Lung (tissue), 12 donors: ENCODE measurements around the gene PIK3R2. TPM values are rescaled to one million over a fixed set of nuclear protein-coding genes. Genes with fewer than 3 reads are reported as not detected.

Source experiments
- ATAC-seq: fragments of 200-7000 bp; cut with Tn5 transposase; one replicate; pipeline ENCODE4 v1.9.1; 2020; ENCODE audit warnings: moderate number of reproducible peaks; ENCODE audit not compliant: insufficient read depth, low FRiP score
- DNase-seq, 3 donors: peaks; one replicate each; pipeline ENCODE4 v3.0.0-alpha.2; 2013 to 2017
- H3K27ac ChIP-seq, 2 donors: one replicate each; pipeline ENCODE4 v1.5.1; 2013; ENCODE audit warnings: mild to moderate bottlenecking in 2 of 2, moderate library complexity in 2 of 2, control low read depth in 1 of 2, inconsistent platforms in 1 of 2, low read depth in 1 of 2, low read length in 1 of 2
- H3K27me3 ChIP-seq, 3 donors: one replicate each; pipeline ENCODE4 v1.5.1; 2013; ENCODE audit warnings: low read length in 2 of 3; ENCODE audit not compliant: control insufficient read depth in 3 of 3, insufficient read depth in 3 of 3
- H3K36me3 ChIP-seq, 4 donors: one replicate each; pipeline ENCODE4 v1.5.1; 2013; ENCODE audit warnings: low read length in 4 of 4, mild to moderate bottlenecking in 1 of 4, moderate library complexity in 1 of 4; ENCODE audit not compliant: control insufficient read depth in 4 of 4, insufficient read depth in 4 of 4
- H3K4me1 ChIP-seq, 5 donors: one replicate each; pipeline ENCODE4 v1.5.1; 2013; ENCODE audit warnings: low read length in 5 of 5, mild to moderate bottlenecking in 2 of 5, moderate library complexity in 1 of 5; ENCODE audit not compliant: control insufficient read depth in 5 of 5, insufficient read depth in 5 of 5
- H3K4me3 ChIP-seq: one replicate; pipeline ENCODE4 v1.5.1; 2013; ENCODE audit warnings: mild to moderate bottlenecking, control low read depth, moderate library complexity
- H3K9ac ChIP-seq, 2 donors: one replicate each; pipeline ENCODE4 v1.5.1; 2013; ENCODE audit warnings: low read length in 2 of 2, control low read depth in 1 of 2; ENCODE audit not compliant: insufficient read depth in 1 of 2
- H3K9me3 ChIP-seq, 4 donors: one replicate each; pipeline ENCODE4 v1.5.1; 2013; ENCODE audit warnings: low read length in 3 of 4, mild to moderate bottlenecking in 1 of 4, moderate library complexity in 1 of 4; ENCODE audit not compliant: control insufficient read depth in 4 of 4, insufficient read depth in 3 of 4
- CTCF ChIP-seq: IDR thresholded peaks from 2 replicates; pipeline ENCODE4 v1.5.1; 2012; ENCODE audit warnings: mild to moderate bottlenecking; ENCODE audit errors: control extremely low read depth, extremely low read depth
- whole genome bisulfite sequencing, 2 donors: extraction: QIAGEN DNeasy Blood & Tissue Kit; methylation state at CpG; one replicate each; pipeline ENCODE4 v1.1.7; 2013; 5-methylcytosine and 5-hydroxymethylcytosine counted together
- polyA plus RNA-seq, 2 donors: library from polyadenylated mRNA; stranded (reverse); fragments of 200-250 nt; gene quantifications; one replicate each; pipeline ENCODE4 v1.2.1, GENCODE V29; 2013
- total RNA-seq, 2 donors: library from RNA; depleted of rRNA in 1 of 2; stranded (reverse); fragments of >200 nt in 1 of 2; gene quantifications; one replicate each; pipeline ENCODE4 v1.2.1, GENCODE V29; 2014 to 2021
- donor health status: control.
- donor health status: control.
- donor health status: Bipolar disorder and iron deficiency.
- donor health status: healthy.
- donor health status: DM: yes; HTN: yes; CAD: no.

PIK3R2 gene
- total and polyA plus RNA-seq, 4 donors = 7.0 to 36.2 (median 20.4) TPM

- no peaks in the 10 kb centered on the region for H3K9me3 ChIP-seq
These were observed 39.9 kb downstream of the PIK3R2 start, which contains the start of gene MPV17L2 for GRCh38 chr19:18192673-18193387. MPV17L2 (plus strand) TSS chr19:18193218; CDS start chr19:18193282, 64 bp downstream.

GRCh38 chr19:18193388-18194180 lies 40.6 kb downstream of the PIK3R2 start:
- Histone ChIP-seq H3K27ac (peak overlapping the region; percentile 84 to 87), H3K4me1 (peaks cover 0 to 20% (median 9%) of the 10 kb centered on the region in 5 donors), H3K9ac (peak overlapping the region in 1 of 2 donors; percentile 43), H3K9me3 (no peaks in the 10 kb centered on the region), H3K4me3 (peak overlapping the region; percentile 77), H3K27me3 (no peaks in the 10 kb centered on the region), H3K36me3 (peaks cover 0 to 23% (median 7%) of the 10 kb centered on the region in 4 donors)
- peak in 1 of 3 donors; percentile 34 for DNase-seq
- no peak for ATAC-seq
- TF ChIP-seq CTCF = no peak
- WGBS, 2 donors = 3% methylated on average over 46 of the region's 46 CpGs

More at GRCh38 chr19:18192673-18193387, 39.9 kb downstream of the PIK3R2 start, which contains the start of gene MPV17L2:
- Histone ChIP-seq H3K27ac (peak within 1 kb of the TSS; percentile 94 to 97), H3K36me3 (peaks cover 0 to 18% (median 3%) of the 10 kb centered on the region in 4 donors), H3K9ac (peak within 1 kb of the TSS; percentile 7 to 98), H3K4me3 (peak within 1 kb of the TSS; percentile 77), H3K27me3 (no peaks in the 10 kb centered on the region), H3K4me1 (peaks cover 0 to 20% (median 9%) of the 10 kb centered on the region in 5 donors)
- ATAC-seq = peak; percentile 95
- 0 to 1% methylated on average over 74 of the region's 74 CpGs for WGBS, 2 donors
- no peak for TF ChIP-seq CTCF
- peak; percentile 100 for DNase-seq

DNA sequence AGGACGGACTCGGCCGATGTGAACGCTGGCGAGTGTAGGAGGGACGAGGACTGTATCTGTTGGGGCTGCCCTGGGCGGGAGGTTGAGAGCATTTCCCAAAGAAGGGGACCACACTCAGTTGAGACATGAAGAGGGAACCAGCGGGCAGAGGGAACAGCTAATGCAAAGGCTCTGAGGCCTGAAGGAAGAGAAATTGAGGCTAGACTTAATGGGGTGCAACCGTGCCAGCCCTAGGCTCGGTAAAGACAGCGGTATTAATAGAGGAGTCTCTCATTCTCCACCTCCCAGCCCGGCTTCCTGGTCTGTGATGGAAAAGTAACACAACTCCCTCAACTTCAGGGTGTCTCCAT lies 41.2 kb downstream of the PIK3R2 start:
- Histone ChIP-seq H3K27me3 (no peaks in the 10 kb centered on the region), H3K4me1 (peaks cover 0 to 20% (median 9%) of the 10 kb centered on the region in 5 donors), H3K4me3 (no peak overlapping the region), H3K9me3 (no peaks in the 10 kb centered on the region), H3K27ac (no peak overlapping the region), H3K36me3 (peaks cover 0 to 23% (median 7%) of the 10 kb centered on the region in 4 donors), H3K9ac (peak overlapping the region in 1 of 2 donors; percentile 23)
- TF ChIP-seq CTCF = no peak
- no peak for DNase-seq
- no peak for ATAC-seq
- WGBS, 2 donors = 47 to 56% methylated on average over 12 of the region's 12 CpGs
